K562 (cell line): ENCODE results near the gene BHLHE40.

Experiments
- CBX5 ChIP-seq: IDR thresholded peaks from 2 replicates; pipeline ENCODE4 v1.6.1; 2014; ENCODE audit warnings: low read depth, borderline replicate concordance
- CUX1 ChIP-seq: fragments of 200-800 bp; sonication (Bioruptor generic); IDR thresholded peaks from 2 replicates; pipeline ENCODE4 v1.6.1; 2016; ENCODE audit warnings: missing genetic modification characterization, missing compliant biosample characterization
- POLR2A ChIP-seq: fragments of 450-650 bp; conservative IDR thresholded peaks from 2 replicates; pipeline ENCODE4 v1.6.1; 2016
- TEAD4 ChIP-seq, 2 experiments: sonication (generic) in 1 of 2; formaldehyde crosslinking in 1 of 2; IDR thresholded peaks; 2 replicates each; pipeline versions ENCODE4 v1.6.1 to v1.8.0; 2012 to 2022; ENCODE audit warnings: borderline replicate concordance in 1 of 2, inconsistent platforms in 1 of 2, low read length in 1 of 2, mild to moderate bottlenecking in 1 of 2, missing genetic modification reagents in 1 of 2
- ZBTB43 ChIP-seq: sonication (generic); formaldehyde crosslinking; IDR thresholded peaks from 2 replicates; pipeline ENCODE4 v1.8.0; 2023; ENCODE audit warnings: mild to moderate bottlenecking, missing genetic modification reagents
- ZNF124 ChIP-seq: sonication (generic); formaldehyde crosslinking; IDR thresholded peaks from 2 replicates; pipeline ENCODE4 v1.8.1; 2022; ENCODE audit warnings: missing genetic modification reagents
- TF ChIP-seq, protein P1 (sequence below), 3 experiments: IDR thresholded peaks in 2 of 3; conservative IDR thresholded peaks in 1 of 3; 2 replicates each; pipeline ENCODE4 v1.5.1; 2011 to 2012; ENCODE audit warnings: low read length in 3 of 3, mild to moderate bottlenecking in 3 of 3, control low read depth in 2 of 3, improper control_type of control experiment in 1 of 3, inconsistent platforms in 1 of 3, low read depth in 1 of 3, mixed read lengths in 1 of 3, moderate library complexity in 1 of 3; ENCODE audit not compliant: insufficient read depth in 2 of 3

GRCh38 chr3:5032844-5033243, 53.6 kb downstream of the BHLHE40 start:
- no peak for TF ChIP-seq TEAD4 (IDR thresholded peaks at IDR 0.05; ENCODE audit: low read length)
- no peak for TF ChIP-seq TEAD4 (CRISPR knock-in tag; IDR thresholded peaks at IDR 0.05; ENCODE audit: borderline replicate concordance)
- no peak for TF ChIP-seq CUX1 (CRISPR knock-in tag)
- no peak for TF ChIP-seq ZNF124 (CRISPR knock-in tag)
- no peak for TF ChIP-seq ZBTB43 (CRISPR knock-in tag)
- TF ChIP-seq, protein P1, sequence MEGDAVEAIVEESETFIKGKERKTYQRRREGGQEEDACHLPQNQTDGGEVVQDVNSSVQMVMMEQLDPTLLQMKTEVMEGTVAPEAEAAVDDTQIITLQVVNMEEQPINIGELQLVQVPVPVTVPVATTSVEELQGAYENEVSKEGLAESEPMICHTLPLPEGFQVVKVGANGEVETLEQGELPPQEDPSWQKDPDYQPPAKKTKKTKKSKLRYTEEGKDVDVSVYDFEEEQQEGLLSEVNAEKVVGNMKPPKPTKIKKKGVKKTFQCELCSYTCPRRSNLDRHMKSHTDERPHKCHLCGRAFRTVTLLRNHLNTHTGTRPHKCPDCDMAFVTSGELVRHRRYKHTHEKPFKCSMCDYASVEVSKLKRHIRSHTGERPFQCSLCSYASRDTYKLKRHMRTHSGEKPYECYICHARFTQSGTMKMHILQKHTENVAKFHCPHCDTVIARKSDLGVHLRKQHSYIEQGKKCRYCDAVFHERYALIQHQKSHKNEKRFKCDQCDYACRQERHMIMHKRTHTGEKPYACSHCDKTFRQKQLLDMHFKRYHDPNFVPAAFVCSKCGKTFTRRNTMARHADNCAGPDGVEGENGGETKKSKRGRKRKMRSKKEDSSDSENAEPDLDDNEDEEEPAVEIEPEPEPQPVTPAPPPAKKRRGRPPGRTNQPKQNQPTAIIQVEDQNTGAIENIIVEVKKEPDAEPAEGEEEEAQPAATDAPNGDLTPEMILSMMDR (IDR thresholded peaks at IDR 0.05 in 2 of 3, conservative IDR thresholded peaks at IDR 0.05 in 1 of 3; ENCODE audit: insufficient read depth in 2 of 3, low read depth in 1 of 3, low read length in 3 of 3) = no peak
- TF ChIP-seq CBX5 = no peak
- TF ChIP-seq POLR2A = no peak
